NCI-H1436 treated with DMSO at 0.1 percent for 48 hours (cell line): Measurements from ENCODE around the gene OR7D2.

Source experiments
- DNase-seq: peaks from one replicate; lab custom pipeline; 2025; lab: John Stamatoyannopoulos, UW

Gene OR7D2

DNA sequence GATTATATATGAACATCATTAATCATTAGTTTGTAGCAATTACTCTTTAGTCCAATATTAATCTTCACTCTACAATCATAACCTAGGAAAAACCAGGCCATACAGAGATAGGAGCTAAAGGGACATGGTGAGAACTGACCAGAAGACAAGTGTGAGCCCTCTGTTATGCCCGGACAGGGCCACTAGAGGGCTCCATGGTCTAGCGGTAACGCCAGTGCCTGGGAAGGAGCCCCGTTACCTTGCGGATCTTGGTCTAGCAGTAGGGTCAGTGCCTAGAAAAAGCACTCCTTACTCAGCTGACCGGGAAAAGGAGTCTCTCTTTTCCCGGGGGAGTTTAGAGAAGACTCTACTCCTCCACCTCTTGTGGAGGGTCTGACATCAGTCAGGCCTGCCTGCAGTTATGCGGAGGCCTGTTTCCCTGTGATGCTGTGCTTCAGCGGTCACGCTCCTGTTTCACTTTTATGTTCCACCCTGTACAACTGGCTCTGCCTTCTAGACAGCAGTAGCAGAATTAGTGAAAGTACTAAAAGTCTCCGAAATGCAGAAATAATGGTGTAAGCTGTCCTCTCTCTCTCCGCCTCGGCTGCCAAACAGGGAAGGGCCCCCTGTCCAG lies 26.8 kb downstream of the OR7D2 start:
- DNase-seq: no peak

GRCh38 chr19:9219489-9219888 lies 40.7 kb downstream of the OR7D2 start, which contains the start of gene OR7D4:
Gene OR7D4 (minus strand): TSS chr19:9219589. CDS start chr19:9214837, 4,752 bp downstream.
- no peak for DNase-seq
